Erythroblast (primary cell): ENCODE measurements around the gene TMEM141.

Experiments
- GATA1 ChIP-seq: IDR thresholded peaks from 2 replicates; pipeline ENCODE4 v1.6.1; 2011; ENCODE audit warnings: low read depth, mild to moderate bottlenecking, control low read depth, low read length, moderate library complexity
- POLR2A ChIP-seq: IDR thresholded peaks from 2 replicates; pipeline ENCODE4 v1.6.1; 2011; ENCODE audit warnings: mild to moderate bottlenecking, low read length

DNA sequence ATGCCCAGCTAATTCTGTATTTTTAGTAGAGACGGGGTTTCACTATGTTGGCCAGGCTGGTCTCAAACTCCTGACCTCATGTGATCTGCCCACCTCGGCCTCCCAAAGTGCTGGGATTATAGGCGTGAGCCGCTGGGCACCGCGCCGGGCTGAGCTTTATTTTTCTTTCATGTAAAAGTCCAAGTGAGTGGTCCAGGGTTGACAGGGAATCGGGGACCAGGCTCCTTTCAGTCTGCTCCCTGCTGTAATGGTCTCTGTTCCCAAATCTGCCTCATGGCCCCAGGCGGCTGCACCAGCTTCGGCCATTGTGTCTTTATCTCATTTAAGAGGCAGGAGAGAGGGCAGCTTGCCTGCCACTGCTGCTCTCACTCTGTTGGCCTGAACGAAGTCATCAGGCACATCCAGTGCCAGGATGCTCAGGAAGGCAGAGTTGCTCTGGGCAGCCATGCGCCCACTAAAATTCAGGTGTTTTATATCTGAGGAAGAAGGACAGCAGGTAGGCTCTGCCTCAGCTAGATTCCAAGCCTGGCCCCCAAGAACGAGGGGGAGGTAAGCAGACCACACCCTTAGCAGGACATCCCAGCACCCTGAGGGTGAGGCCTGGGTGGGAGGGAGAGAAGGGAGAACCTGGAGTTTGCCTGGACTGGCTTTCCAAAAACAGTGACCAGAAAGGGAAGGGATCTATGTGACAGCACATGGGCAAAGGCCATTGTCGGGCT lies 3.3 kb downstream of the TMEM141 start:
- TF ChIP-seq POLR2A, result no peak
- TF ChIP-seq GATA1, result no peak
